HCT116 (cell line): Measurements from ENCODE around the gene SRGAP1.

Source experiments
- POLR2A ChIP-seq: IDR thresholded peaks from 2 replicates; pipeline ENCODE4 v1.7.0; 2011; ENCODE audit warnings: borderline replicate concordance; ENCODE audit not compliant: insufficient read depth, insufficient read length; ENCODE audit errors: extremely low read depth
- TCF7L2 ChIP-seq: IDR thresholded peaks from 2 replicates; pipeline ENCODE4 v1.7.0; 2011; ENCODE audit warnings: borderline replicate concordance, inconsistent platforms; ENCODE audit not compliant: insufficient read depth, insufficient read length; ENCODE audit errors: extremely low read depth
- TF ChIP-seq, protein P1 (sequence below), 3 experiments: fragments of 200-600 bp in 1 of 3; sonication (generic) in 1 of 3; IDR thresholded peaks in 2 of 3; conservative IDR thresholded peaks in 1 of 3; 2 replicates each; pipeline ENCODE4 v1.5.1; 2012 to 2017; ENCODE audit warnings: low read depth in 2 of 3, low read length in 2 of 3, antibody characterized with exemption in 1 of 3, borderline replicate concordance in 1 of 3, control low read depth in 1 of 3, mild to moderate bottlenecking in 1 of 3, mixed read lengths in 1 of 3, mixed run types in 1 of 3, moderate library complexity in 1 of 3; ENCODE audit not compliant: insufficient read depth in 1 of 3

DNA sequence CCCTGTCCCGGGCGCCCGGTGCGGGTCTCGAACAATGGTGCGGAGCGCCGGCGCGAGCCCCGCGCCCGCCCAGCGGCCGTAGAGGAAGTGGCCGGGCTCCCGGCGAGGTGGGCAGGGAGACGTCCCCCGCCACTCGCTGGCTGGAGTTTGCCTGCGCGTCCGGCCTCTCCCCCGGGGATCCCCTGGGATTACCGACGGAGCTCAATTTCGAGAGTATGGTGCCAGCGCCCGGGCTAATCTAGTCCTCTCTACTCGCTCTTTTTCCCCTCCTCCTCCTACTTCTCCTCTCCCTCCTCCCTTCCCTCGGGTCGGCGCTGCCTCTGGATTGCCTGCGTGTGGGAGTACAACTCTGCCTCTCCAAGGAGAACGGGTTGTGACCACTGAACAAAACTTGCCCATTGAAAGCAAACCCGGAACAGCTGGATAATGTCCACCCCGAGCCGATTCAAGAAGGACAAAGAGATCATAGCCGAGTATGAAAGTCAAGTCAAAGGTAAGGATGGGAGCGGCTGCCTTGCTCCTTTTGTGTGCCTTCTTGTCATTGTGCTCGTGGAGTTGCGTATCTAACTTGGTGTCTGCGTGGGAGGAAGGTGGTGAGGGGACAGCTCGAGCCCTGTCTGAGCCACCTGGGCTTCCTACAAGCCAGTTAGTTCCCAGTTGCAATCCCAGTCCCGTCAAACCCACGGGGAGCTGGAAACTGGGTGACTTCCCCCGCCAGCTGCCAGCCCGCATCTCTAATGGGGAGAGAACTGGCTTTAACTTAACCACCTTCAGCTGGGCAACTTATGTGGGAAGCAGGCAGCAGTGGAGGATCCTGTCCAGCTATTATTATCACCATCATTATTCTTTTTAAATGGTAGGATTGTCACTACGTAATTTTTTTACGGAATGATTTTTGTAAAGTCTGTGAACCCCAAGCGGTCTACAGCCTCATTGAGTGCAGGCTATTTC is at the start of gene SRGAP1:
- TF ChIP-seq, protein P1, sequence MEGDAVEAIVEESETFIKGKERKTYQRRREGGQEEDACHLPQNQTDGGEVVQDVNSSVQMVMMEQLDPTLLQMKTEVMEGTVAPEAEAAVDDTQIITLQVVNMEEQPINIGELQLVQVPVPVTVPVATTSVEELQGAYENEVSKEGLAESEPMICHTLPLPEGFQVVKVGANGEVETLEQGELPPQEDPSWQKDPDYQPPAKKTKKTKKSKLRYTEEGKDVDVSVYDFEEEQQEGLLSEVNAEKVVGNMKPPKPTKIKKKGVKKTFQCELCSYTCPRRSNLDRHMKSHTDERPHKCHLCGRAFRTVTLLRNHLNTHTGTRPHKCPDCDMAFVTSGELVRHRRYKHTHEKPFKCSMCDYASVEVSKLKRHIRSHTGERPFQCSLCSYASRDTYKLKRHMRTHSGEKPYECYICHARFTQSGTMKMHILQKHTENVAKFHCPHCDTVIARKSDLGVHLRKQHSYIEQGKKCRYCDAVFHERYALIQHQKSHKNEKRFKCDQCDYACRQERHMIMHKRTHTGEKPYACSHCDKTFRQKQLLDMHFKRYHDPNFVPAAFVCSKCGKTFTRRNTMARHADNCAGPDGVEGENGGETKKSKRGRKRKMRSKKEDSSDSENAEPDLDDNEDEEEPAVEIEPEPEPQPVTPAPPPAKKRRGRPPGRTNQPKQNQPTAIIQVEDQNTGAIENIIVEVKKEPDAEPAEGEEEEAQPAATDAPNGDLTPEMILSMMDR (IDR thresholded peaks at IDR 0.05 in 2 of 3, conservative IDR thresholded peaks at IDR 0.05 in 1 of 3; ENCODE audit: borderline replicate concordance in 1 of 3, insufficient read depth in 1 of 3, low read depth in 2 of 3, low read length in 2 of 3): no peak
- TF ChIP-seq TCF7L2: no peak
- no peak for TF ChIP-seq POLR2A
